Measurements from ENCODE around the gene SDF2L1. TPM values are rescaled to one million over a fixed set of nuclear protein-coding genes. Genes with fewer than 3 reads are reported as not detected.

The SDF2L1 gene
- total RNA-seq, 4 donors from 2014 or later: 1.8 to 22.4 (median 11.3) TPM

GRCh38 chr22:21669026-21669425 is 26.9 kb downstream of the SDF2L1 start:
- no peak for DNase-seq
- no peaks in the 10 kb centered on the region for H3K36me3 ChIP-seq
- H3K4me1 ChIP-seq: no peaks in the 10 kb centered on the region
- TF ChIP-seq POLR2A (IDR thresholded peaks at IDR 0.05): no peak
- TF ChIP-seq, protein P1, sequence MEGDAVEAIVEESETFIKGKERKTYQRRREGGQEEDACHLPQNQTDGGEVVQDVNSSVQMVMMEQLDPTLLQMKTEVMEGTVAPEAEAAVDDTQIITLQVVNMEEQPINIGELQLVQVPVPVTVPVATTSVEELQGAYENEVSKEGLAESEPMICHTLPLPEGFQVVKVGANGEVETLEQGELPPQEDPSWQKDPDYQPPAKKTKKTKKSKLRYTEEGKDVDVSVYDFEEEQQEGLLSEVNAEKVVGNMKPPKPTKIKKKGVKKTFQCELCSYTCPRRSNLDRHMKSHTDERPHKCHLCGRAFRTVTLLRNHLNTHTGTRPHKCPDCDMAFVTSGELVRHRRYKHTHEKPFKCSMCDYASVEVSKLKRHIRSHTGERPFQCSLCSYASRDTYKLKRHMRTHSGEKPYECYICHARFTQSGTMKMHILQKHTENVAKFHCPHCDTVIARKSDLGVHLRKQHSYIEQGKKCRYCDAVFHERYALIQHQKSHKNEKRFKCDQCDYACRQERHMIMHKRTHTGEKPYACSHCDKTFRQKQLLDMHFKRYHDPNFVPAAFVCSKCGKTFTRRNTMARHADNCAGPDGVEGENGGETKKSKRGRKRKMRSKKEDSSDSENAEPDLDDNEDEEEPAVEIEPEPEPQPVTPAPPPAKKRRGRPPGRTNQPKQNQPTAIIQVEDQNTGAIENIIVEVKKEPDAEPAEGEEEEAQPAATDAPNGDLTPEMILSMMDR (IDR thresholded peaks at IDR 0.05): no peak
- no peaks in the 10 kb centered on the region for H3K27me3 ChIP-seq
- no peaks in the 10 kb centered on the region for H3K9me3 ChIP-seq
- intact Hi-C loops (cut with DNase I; ENCODE audit: low total_unique reads): no loop called here
- H3K4me3 ChIP-seq: no peak overlapping the region
- H3K27ac ChIP-seq: no peak overlapping the region

DNA sequence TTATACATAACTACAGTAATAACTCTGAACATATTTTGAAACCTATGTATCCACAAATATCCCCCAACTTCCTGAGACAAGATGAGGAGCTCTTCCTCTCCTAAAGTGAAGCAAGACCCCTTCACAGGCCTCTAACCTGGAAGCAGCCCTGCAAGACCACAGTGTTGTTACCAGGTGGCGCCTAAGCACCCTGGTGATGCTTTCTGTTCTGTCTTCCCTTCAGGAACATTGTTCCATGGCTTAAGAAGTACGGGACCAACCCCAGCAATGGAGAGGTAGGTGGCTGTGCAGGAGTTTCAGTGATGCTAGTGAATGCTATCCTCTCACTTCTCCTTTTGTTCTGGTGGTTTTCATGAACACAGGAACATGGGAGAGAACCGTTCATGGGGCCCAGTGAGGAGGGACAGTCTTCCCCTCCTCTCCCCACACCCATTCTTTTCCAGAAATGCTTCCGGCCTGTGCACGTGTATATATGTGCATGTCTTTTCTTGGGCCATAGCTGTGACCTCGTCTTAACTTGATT is 30.1 kb downstream of the SDF2L1 start:
- no peaks in the 10 kb centered on the region for H3K36me3 ChIP-seq
- intact Hi-C loops (cut with DNase I; ENCODE audit: low total_unique reads): no loop called here

GRCh38 chr22:21673534-21674321 is 31.6 kb downstream of the SDF2L1 start:
- no peaks in the 10 kb centered on the region for H3K9me3 ChIP-seq
- H3K4me3 ChIP-seq: no peak overlapping the region
- H3K4me1 ChIP-seq: no peaks in the 10 kb centered on the region
- intact Hi-C loops (cut with DNase I; ENCODE audit: low total_unique reads): no loop called here
- H3K36me3 ChIP-seq: no peaks in the 10 kb centered on the region
- TF ChIP-seq, protein P1 (IDR thresholded peaks at IDR 0.05): no peak
- no peak for TF ChIP-seq POLR2A (IDR thresholded peaks at IDR 0.05)
- no peak overlapping the region for H3K27ac ChIP-seq
- no peaks in the 10 kb centered on the region for H3K27me3 ChIP-seq
- no peak for DNase-seq

More for the DNA sequence above, 30.1 kb downstream of the SDF2L1 start:
- Histone ChIP-seq H3K4me3 (no peak overlapping the region), H3K27me3 (no peaks in the 10 kb centered on the region), H3K27ac (no peak overlapping the region), H3K4me1 (no peaks in the 10 kb centered on the region), H3K9me3 (no peaks in the 10 kb centered on the region)
- no peak for TF ChIP-seq POLR2A (IDR thresholded peaks at IDR 0.05)
- TF ChIP-seq, protein P1 (IDR thresholded peaks at IDR 0.05): no peak
- DNase-seq: no peak

DNA sequence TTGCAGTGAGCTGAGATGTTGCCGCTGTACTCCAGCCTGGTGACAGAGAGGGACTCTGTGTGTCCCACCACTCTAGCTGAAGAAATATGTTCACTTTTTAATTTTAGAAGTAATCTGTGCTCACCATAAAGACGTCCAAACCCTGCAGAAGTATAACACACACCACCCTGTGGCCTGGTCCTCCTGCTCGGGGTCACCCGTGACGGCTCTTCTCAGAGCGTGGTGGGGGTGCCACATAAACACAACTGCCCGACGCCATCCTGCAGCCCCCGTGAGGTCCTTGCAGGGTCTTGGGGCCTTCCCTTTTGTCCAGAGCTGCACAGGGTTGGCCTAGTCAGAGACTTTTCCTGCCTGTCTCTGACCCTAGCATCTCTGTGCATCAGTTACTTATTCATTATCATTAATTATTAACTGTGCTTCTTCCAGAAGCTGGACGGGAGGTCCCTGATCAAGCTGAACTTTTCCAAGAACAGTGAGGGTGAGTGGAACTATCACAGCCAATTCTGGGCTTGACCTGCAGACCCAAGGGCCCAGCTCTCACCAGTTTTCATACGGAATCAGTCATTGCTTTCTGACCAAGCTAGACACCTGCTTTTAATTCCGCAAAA is 32.6 kb downstream of the SDF2L1 start:
- no peaks in the 10 kb centered on the region for H3K9me3 ChIP-seq
- no peak overlapping the region for H3K27ac ChIP-seq
- no peaks in the 10 kb centered on the region for H3K36me3 ChIP-seq
- TF ChIP-seq, protein P1 (IDR thresholded peaks at IDR 0.05): no peak
- no peak overlapping the region for H3K4me3 ChIP-seq
- H3K27me3 ChIP-seq: no peaks in the 10 kb centered on the region
- DNase-seq: no peak
- intact Hi-C loops (cut with DNase I; ENCODE audit: low total_unique reads): no loop called here
- no peaks in the 10 kb centered on the region for H3K4me1 ChIP-seq

All from uterus (tissue), 4 donors.